Measurements from ENCODE around the gene RBM8A.

RBM8A gene

DNA sequence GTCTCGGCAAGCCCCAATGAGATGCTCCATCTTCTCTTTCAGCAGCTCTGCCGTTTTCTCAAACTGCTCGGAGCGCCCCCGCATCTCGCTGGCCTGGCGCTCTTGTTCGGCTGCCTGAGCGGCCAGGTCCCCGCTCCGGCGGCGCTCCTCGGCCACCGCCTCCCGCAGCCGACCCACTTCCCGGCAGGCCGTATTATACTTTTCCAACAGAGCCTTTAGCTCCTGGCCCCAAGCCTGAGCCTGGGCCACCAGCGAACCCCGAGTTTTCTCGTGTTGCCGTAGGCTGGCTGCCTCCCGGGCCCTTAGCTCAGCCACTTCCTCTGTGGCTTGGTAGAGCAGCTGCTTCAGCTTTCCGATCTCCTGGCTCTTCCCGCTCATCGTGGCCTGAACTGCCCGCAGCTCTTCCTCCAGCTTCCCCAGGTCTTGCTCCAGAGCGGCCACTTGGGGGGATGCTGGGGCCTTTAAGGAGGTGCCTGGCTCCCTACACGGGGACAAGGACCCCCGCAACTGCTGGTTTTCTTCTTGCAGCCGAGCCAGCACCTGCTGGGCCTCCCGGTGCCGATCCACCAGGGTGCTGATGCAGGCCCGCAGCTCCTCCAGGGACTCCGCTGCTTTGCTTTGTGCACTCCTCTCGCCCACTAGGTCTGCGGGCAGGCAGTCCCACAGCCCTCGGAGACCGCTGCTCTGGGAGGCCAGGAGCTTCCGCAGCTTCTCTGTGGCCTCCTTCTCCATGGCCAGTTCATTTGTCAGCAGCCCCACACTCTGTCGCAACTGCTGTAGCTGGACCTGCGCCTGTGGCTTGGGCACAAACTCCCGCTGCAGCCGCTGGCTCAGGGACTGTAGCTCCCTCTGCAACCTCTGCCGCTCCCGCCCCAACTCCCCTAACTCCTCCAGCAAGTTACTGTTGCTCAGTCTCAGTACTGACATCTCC, 55.0 kb downstream of the RBM8A start:
- DNase-seq: no peak

Measured in SW 1271 (cell line).